ENCODE measurements around the gene KPNA1. TPM values are rescaled to one million over a fixed set of nuclear protein-coding genes. Genes with fewer than 3 reads are reported as not detected.

The KPNA1 gene
- total RNA-seq, 1 donor from 2014 or later: 72.9 TPM

GRCh38 chr3:122475316-122475715 lies 39.4 kb downstream of the KPNA1 start:
- POLR2A ChIA-PET: no interaction called here
- Mint-ChIP-seq H3K9me3 (no peaks in the 10 kb centered on the region), H3K4me3 (no peak overlapping the region), H3K36me3 (ENCODE audit: low read depth) (peaks cover 27% of the 10 kb centered on the region), H3K4me1 (peaks cover 35% of the 10 kb centered on the region), H3K27ac (no peak overlapping the region), H3K27me3 (no peaks in the 10 kb centered on the region)
- DNase-seq (no peak), ATAC-seq (ENCODE audit: low read depth) (no peak)
- TF ChIP-seq, protein P1, sequence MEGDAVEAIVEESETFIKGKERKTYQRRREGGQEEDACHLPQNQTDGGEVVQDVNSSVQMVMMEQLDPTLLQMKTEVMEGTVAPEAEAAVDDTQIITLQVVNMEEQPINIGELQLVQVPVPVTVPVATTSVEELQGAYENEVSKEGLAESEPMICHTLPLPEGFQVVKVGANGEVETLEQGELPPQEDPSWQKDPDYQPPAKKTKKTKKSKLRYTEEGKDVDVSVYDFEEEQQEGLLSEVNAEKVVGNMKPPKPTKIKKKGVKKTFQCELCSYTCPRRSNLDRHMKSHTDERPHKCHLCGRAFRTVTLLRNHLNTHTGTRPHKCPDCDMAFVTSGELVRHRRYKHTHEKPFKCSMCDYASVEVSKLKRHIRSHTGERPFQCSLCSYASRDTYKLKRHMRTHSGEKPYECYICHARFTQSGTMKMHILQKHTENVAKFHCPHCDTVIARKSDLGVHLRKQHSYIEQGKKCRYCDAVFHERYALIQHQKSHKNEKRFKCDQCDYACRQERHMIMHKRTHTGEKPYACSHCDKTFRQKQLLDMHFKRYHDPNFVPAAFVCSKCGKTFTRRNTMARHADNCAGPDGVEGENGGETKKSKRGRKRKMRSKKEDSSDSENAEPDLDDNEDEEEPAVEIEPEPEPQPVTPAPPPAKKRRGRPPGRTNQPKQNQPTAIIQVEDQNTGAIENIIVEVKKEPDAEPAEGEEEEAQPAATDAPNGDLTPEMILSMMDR (IDR thresholded peaks at IDR 0.05): no peak
- CTCF ChIA-PET: no interaction called here
- intact Hi-C loops (cut with micrococcal nuclease): no loop called here

- Mint-ChIP-seq H3K27me3 (no peaks in the 10 kb centered on the region), H3K27ac (peak overlapping the region; percentile 59), H3K9me3 (no peaks in the 10 kb centered on the region), H3K4me1 (peaks cover 40% of the 10 kb centered on the region), H3K4me3 (no peak overlapping the region), H3K36me3 (ENCODE audit: low read depth) (peaks cover 29% of the 10 kb centered on the region)
- CTCF ChIA-PET: no interaction called here
- no peak for DNase-seq
- intact Hi-C loops (cut with micrococcal nuclease): no loop called here
- no peak for ATAC-seq (ENCODE audit: low read depth)
- POLR2A ChIA-PET: no interaction called here
- TF ChIP-seq, protein P1 (IDR thresholded peaks at IDR 0.05): no peak
These were observed 45.1 kb downstream of the KPNA1 start for GRCh38 chr3:122469659-122470058.

DNA sequence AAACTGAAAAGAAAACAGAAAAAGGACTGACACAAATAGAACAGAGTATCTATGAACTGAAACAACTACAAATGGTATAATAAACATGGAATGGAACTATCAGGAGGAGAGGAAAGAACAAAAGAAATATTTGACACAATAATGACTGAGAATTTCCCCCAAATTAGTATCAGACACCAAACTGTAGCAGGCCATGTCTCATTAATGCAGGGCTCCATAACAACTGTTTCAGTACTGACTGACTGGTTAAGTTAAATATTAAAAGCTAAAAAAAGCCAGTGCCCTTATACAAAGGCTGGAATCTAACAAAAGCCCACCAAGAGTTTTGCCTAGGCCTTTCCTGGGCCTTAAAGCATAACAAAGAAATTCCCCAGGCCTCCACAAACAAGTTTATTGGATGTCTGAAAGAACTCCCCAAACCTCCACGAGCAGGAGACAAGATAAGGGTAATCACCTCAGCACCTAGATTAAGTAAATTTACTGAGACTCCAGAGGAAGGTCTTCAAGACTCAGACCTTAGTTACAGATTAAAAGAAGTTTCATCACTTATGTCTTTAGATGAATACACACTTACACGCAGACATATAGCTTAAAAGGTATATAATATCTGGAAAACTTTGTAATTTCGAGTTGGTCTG lies 45.7 kb downstream of the KPNA1 start:
- Mint-ChIP-seq H3K9me3 (no peaks in the 10 kb centered on the region), H3K4me3 (no peak overlapping the region), H3K27ac (no peak overlapping the region), H3K27me3 (no peaks in the 10 kb centered on the region), H3K4me1 (peaks cover 34% of the 10 kb centered on the region), H3K36me3 (ENCODE audit: low read depth) (peaks cover 29% of the 10 kb centered on the region)
- DNase-seq (no peak), ATAC-seq (ENCODE audit: low read depth) (no peak)
- ChIA-PET POLR2A (no interaction called here), CTCF (no interaction called here)
- TF ChIP-seq, protein P1 (IDR thresholded peaks at IDR 0.05): no peak
- intact Hi-C loops (cut with micrococcal nuclease): no loop called here

- ChIA-PET CTCF (no interaction called here), POLR2A (no interaction called here)
- TF ChIP-seq, protein P1 (IDR thresholded peaks at IDR 0.05): no peak
- DNase-seq: no peak
- peaks cover 22% of the 10 kb centered on the region for H3K4me1 Mint-ChIP-seq
- H3K36me3 Mint-ChIP-seq (ENCODE audit: low read depth): peaks cover 49% of the 10 kb centered on the region
- intact Hi-C loops (cut with micrococcal nuclease): no loop called here
- ATAC-seq (ENCODE audit: low read depth): no peak
- no peak overlapping the region for H3K4me3 Mint-ChIP-seq
- no peaks in the 10 kb centered on the region for H3K9me3 Mint-ChIP-seq
- H3K27ac Mint-ChIP-seq: no peak overlapping the region
- H3K27me3 Mint-ChIP-seq: no peaks in the 10 kb centered on the region
These were observed 48.0 kb downstream of the KPNA1 start for GRCh38 chr3:122466701-122467240.

- ATAC-seq (ENCODE audit: low read depth) (no peak), DNase-seq (no peak)
- intact Hi-C loops (cut with micrococcal nuclease): no loop called here
- H3K27me3 Mint-ChIP-seq: no peaks in the 10 kb centered on the region
- TF ChIP-seq, protein P1 (IDR thresholded peaks at IDR 0.05): no peak
- H3K4me1 Mint-ChIP-seq: peaks cover 13% of the 10 kb centered on the region
- H3K36me3 Mint-ChIP-seq (ENCODE audit: low read depth): peaks cover 66% of the 10 kb centered on the region
- CTCF ChIA-PET: no interaction called here
- no peaks in the 10 kb centered on the region for H3K9me3 Mint-ChIP-seq
- H3K27ac Mint-ChIP-seq: no peak overlapping the region
- POLR2A ChIA-PET: no interaction called here
- H3K4me3 Mint-ChIP-seq: no peak overlapping the region
These were observed 50.1 kb downstream of the KPNA1 start for GRCh38 chr3:122464659-122465058.

Data from activated B cell treated with CpG ODN at 0.5 μM for 24 hours (primary cell).